GM18870 (cell line): Measurements from ENCODE around the gene SIGMAR1.

ENCODE experiments used
- ATAC-seq: cut with Tn5 transposase; IDR thresholded peaks from one replicate; pipeline ENCODE4 v1.9.1; 2021; ENCODE audit warnings: moderate library complexity; ENCODE audit not compliant: unreplicated experiment

SIGMAR1 gene

DNA sequence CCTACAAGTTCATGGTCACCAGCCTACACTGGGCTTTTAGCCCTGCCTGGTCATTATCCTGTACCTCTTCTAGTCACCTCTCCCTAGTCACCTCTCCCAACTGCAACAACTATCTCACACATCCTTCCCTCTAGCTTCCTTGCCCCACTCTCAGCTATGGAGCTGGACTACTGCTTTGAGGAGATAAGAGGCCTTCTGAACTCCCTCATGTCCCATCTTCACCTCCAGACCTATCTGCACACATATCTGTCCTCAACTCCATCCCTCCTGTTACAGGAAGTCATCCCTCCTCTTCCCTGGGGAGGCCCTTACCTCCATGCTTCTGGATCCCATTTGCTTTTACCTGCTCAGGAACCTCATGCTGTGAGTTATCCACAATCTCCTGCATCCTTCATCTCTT lies 31.4 kb downstream of the SIGMAR1 start:
- ATAC-seq = no peak

GRCh38 chr9:34603610-34604231 lies 33.9 kb downstream of the SIGMAR1 start:
- ATAC-seq = peak; percentile 63

DNA sequence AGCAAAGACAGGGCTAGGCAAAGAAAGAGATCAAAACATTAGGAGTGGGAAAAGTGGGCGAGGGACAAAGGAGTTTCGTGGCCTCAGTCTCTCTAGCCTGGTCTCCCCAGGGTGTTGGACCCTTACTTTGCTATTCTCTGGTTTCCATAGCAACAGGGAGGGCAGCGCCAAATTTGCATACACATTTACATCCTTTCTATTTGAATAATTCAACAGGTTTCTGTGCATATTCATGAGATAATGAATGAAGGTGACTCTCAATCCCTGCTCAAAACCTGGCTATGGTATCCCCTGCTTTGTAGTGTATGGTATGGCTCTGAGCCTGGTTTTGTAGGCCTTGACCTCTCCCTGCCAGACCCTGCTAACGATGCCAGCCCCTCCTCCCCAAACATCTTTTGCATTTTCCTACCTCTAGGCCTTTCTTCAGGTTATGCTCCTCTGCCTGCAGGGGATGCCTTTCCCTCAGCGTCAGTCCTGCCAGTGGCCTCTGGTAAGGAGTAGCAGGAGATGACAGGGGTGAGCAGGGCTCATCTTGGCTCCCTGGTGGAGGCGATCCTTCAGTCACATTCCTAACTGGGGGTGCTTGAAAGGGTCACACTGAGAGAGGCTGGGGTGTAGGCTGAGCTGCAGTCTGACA lies 35.5 kb downstream of the SIGMAR1 start:
- ATAC-seq = no peak

DNA sequence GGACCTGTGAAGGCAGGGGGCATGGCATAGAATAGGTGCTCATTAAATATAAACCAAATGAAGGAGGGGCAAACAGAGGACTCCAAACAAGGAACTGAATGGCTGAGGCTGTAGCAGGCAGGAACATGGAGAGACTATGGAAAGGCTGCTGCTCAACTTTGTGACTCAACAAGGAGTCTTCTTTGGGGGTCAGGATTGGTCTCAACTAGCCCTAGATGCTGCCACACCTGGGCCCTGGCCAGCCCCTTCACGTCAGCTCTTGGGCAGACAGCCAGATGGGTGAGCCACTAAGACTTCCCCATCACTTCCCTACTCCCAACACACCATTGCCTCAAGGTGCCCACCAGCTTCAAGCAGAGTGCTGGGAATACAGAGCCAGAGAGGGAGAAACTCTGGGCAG lies 36.7 kb downstream of the SIGMAR1 start:
- ATAC-seq = no peak

DNA sequence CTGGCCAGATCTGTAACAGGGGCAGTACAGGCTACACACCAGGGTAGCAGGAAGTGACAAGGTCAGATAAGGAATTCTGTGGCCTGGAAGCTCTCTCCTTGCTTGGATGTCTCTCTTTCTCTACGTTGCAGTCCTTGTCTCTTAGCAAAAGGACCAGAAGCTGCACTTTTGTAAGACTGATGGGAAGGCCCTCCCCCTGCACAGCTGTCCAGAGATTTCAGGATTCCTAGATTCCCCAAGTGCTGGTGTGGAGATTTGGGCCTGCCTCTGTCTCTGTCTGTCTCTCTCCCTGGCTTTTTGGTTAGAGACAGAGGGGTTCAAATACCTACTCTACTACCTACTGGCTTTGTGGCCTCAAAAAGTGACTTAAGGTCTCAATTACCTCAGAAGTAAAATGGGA lies 38.0 kb downstream of the SIGMAR1 start:
- no peak for ATAC-seq

GRCh38 chr9:34594177-34594576 lies 43.4 kb downstream of the SIGMAR1 start:
- no peak for ATAC-seq

- no peak for ATAC-seq
Observed at GRCh38 chr9:34592895-34593601, 44.5 kb downstream of the SIGMAR1 start.

DNA sequence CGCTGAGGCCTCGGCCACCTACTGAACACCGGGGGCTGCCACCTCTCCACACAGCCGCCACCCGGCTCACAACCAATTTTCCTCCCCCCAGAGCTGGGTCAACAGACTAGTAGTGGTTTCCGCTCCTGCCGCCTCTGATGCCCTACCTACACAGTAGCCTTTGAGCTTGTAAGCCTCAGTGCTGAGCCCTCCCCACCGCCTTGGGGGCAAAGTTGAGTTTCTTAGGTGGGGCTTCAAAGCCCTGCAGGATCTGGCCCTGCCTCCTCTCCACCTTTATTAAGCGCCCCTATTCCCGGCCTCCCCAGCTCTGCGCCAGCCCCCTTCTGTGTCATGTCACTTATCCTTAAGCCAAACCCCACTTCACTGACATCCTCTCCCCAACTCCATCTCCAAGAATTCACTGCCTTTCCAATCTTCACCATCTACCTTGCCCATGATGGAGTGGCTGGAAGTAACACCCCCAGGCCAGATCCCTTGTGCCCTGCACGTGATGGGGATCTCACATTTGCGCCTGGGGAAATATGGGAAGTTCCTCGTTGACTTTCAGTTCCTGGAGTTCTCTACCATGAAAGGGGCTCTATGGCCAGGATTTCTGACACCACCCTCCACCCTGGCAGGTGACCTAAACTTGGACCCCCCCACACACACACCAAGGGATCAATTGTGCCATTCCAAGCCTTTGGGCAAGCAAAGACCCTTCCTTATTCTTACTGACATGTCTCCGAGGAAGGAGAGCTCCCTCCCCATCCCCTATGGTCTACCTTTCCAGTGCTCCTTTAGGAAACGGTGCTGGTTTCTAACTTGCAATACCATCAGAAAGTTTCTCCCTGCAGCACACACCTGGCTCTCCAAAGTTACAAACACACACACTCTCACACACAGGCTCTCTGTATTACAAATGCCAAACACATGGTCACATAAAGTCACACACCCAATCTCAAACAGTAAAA lies 45.4 kb downstream of the SIGMAR1 start:
- ATAC-seq = no peak

DNA sequence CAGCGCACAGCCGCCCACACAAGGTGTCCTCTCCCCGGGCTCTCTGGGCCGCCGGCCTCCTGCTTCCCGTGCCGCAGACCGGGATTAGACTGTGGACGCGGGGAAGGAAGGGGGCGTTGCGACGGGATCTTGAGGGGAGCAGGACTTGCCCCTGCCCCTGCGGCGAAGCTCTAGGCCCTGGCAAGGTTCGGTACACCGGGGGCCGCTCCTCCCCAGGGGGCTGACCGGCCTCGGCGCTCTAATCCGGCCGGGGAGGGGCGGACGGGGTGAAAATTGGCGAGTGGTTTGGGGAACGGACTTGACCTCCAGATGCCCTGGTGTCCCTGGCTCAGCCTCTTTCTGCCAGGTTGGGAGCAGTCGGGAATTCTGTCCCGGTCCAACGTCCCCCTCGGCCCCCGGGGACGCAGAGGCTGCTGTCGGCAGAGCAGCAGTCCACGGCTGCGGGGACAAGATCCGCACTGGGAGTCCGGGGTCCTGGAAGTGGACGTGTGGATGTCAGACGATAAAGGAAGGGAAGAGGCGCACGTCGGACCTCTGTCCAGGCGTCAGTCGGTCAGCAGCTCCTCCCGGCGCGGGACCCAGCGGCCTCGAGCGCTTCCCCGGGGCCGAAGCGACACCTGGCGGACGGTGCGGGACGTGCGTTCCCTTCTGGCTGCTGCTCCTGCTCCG lies 46.2 kb downstream of the SIGMAR1 start:
- no peak for ATAC-seq

DNA sequence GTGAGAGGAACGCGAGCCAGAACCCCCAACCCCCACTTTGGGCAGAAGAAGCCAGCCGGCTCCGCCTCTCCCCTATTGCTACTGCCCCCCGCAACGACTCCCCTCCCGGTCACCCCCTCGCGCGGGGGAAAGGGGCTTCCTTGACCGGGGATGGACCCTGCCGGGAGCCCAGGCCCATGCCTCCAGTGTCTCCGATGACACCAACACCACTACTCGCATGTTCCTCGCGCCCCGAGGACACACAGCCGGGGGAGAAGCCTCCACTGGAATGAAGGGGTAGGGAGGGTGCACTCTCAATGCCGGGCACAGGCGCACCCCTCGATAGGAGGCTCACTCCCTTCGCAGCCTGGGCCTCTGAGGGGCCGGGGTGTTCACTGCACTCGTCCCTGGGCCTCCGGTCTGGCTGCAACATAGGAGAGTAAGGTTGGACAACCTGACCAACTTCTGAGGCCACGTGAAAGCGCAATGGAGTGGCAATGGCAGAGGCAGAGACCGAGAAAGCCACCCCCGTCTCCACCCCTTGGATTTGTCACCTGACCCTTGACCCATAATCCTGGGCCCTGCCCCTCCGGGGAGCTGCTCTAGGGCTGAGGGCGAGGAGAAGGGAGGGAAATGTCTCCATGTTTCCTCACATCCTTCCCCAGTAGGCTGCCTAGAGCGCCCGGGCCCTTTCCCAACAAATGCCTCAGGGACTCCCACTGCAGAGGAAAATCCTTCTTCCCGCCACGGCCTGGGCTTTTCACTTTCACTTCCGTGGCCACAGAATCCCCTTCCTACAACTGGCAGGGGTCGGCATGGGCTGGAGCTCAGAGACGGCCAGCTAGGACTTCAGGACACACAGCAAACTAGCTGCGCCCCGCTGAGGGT lies 47.0 kb downstream of the SIGMAR1 start:
- ATAC-seq = no peak

DNA sequence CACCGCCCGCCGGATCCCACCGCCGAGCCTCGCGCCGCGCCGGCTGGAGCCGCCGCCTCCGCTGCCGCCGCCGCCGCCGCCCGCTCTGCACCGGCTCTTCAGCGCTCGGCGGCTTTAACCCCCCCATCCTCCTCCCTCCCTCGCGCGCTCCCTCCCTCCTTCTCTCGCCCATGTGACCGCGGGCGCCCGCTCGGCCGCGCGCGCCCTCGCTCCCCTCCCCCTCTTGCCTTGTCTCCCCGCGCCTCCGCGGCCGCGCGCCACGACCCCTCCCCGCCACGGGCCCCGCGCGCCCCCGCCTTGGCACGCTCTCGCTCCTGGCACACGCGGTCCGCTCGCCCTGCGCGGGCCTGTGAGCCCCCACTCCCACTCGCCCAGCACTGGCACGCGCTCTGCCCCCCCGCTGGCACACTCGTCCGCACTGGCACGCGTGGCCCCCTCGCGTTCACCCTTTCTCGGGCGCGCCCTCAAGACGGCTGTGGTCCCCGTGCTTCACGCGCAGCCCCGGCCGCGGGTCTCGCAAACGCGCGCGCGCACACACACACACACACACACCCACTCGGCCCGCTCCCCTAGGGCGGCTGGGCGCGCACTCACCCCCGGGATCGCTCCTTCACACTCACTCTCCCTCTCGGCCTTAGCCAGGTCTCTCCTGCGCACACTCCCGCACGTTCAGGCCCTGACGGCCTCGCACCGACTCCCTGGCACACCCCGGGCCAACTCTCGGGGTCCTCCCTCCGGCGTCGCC lies 47.8 kb downstream of the SIGMAR1 start, which contains the start of gene CNTFR:
CNTFR (minus strand) TSS at position 89 of the 745 bp plus-strand sequence. CDS start 20,743 bp downstream, outside the sequence.
- ATAC-seq = no peak

DNA sequence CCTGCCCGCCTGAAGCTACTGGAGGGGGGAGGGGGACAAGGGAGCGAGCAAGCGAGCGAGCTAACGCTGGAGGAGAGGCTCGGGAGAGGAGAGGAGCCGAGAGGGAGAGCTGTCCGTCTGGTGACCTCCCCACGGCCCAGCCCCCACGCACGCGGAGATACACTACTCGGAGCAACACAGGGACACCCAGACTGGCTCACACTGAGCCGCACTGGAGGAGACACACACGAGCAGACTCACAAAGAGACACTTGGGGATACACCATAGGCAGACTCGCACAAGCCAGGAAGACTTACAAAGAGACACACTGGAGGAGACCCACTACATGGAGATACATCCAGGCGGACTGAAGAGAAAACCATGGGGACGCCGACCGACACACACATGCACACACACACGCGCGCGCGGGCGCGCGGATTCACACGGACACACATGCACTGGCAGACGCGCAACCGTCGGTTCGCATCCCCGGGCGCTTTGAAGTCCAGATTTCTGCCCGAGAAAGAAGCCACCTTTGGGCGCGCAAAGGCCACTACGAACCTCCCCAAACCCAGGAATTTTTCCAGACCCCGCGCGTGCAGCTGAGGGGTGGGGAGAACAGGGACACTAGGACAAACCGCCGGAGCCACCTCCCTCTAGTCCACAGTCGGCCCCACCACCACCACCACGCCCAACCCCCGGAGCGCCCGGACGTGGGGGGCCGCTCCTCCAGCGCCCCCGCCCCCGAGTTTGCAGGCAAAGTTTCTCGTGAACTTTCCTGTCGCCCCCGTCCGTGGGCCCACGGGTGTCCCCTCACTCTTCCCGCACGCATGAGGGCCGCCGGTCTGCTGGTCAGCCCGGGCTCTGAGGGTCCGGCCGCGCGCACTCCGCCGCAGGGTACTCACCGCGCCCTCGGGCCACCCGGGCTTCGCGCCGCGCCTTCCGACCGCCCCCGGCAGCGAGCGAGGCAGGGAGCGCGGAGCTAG lies 48.6 kb downstream of the SIGMAR1 start:
- no peak for ATAC-seq

GRCh38 chr9:34587271-34587670 lies 50.3 kb downstream of the SIGMAR1 start:
- ATAC-seq = no peak

DNA sequence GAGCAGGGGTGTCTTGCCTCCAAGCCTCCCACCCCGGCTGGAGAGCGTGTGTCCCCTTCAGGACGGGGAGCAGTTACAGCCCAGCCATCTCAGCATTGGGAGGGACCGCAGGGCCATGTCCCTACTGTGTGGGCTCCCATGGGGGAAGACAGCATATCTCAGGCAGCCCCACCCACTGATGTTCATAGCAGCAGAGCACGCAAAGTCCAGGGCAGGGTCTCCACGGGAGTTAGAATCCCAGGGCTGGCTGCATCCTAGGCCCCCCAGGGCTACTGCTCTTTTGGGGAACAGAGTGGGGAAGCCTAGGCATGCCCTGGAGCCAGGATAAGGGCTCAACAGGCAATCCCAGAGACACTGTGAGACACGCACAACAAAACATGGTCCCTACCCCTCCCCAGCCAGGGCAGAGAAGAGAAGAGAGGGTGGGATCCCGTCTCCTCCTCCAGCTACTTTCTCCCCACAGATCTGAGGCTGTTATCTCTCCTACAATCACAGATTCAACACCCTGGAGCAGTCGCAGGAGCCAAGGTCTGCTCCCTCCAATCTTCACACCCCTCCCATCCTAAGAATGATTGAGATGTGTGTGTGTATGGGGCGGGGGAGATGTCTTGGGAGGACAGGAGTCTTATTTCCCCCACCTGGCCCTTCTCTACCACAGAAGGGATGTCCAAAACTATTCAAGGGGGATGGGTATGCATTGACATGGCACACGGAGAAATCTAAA lies 51.5 kb downstream of the SIGMAR1 start:
- no peak for ATAC-seq

- no peak for ATAC-seq
Observed at GRCh38 chr9:34584970-34585369, 52.6 kb downstream of the SIGMAR1 start.
